ENCODE results near the gene CLASP1.

DNA sequence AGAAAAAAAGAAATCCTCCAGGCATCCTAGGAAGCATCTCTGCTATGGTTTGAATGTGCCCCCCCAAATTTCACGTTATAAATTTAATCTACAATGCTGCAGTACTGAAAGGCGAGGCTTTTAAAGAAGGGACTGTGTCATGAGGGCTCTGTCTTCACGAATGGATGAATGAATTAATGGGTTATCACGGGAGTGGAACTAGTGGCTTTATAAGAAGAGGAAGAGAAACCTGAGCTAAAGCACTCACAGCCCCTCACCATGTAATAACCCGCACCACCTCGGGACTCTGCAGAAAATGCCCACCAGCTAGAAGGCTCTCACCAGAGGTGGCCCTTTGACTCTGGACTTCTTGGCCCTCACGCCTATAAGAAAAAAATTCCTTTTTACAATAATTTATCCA is 90.9 kb downstream of the CLASP1 start:
- no peak for TF ChIP-seq POLR2A (IDR thresholded peaks at IDR 0.05; ENCODE audit: low read depth, low read length)
- TF ChIP-seq, protein P1, sequence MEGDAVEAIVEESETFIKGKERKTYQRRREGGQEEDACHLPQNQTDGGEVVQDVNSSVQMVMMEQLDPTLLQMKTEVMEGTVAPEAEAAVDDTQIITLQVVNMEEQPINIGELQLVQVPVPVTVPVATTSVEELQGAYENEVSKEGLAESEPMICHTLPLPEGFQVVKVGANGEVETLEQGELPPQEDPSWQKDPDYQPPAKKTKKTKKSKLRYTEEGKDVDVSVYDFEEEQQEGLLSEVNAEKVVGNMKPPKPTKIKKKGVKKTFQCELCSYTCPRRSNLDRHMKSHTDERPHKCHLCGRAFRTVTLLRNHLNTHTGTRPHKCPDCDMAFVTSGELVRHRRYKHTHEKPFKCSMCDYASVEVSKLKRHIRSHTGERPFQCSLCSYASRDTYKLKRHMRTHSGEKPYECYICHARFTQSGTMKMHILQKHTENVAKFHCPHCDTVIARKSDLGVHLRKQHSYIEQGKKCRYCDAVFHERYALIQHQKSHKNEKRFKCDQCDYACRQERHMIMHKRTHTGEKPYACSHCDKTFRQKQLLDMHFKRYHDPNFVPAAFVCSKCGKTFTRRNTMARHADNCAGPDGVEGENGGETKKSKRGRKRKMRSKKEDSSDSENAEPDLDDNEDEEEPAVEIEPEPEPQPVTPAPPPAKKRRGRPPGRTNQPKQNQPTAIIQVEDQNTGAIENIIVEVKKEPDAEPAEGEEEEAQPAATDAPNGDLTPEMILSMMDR (IDR thresholded peaks at IDR 0.05; ENCODE audit: extremely low read depth in 1 of 2, insufficient read depth in 1 of 2, low read depth in 1 of 2, low read length in 2 of 2) = no peak
- TF ChIP-seq GATA2 (IDR thresholded peaks at IDR 0.05; ENCODE audit: insufficient read depth, insufficient read length, low read depth, low read length) = no peak

Data from endothelial cell of umbilical vein (primary cell).